Activated T-cell treated with anti-CD3 and anti-CD28 coated beads for 48 hours (primary cell): Measurements from ENCODE around the gene RAB40B.

Source experiments
- DNase-seq: peaks from one replicate; pipeline ENCODE4 v3.0.0-alpha.2; 2020; ENCODE audit warnings: low read depth

RAB40B gene

DNA sequence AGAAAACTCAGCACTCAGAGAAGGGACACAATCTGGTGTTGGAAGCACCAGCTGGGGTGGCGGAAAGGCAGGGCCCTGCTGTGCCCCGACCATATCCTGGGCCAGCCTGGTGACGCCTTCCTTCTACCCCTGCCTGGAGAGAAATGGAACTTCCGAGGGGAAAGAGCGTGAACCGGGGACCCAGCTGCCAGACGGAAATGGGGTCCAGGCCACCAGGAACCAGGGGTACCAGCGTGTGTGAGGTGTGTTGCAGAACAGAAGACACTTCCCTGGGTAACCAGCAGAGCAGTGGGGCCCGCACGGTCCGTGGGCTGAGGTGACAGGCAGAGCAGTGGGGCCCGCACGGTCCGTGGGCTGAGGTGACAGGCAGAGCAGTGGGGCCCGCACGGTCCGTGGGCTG lies 6.8 kb downstream of the RAB40B start:
- DNase-seq, result no peak

DNA sequence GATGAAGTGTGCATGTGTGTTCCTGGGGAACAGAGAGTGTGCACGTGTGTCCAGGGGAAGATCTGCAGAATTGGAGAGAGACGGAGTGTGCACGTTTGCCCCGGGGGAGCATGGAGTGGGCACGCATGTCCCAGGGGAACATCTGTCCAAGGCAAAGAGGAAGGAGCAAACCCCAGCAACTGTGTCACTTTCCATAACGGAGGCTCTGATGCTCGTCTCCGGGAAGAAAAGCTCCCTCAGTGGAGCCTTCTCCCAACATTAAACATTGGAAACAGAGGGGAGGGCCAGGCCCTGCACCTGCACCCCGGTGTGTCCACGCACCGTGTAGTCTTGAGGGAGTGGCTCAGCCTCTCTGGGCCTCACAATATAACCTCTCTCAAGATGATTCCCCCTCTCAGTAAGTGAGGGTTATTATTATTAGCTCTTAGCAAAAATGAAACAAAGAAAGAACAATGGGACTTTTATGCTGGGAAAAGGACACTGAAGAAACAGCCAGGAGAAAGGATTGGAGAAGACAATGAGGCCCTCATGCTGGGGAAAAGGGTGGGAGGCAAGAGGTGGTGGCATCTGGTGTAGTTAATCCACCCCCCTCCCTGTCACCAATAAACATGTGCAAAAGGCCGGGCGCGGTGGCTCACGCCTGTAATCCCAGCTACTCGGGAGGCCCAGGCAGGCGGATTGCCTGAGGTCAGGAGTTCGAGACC lies 7.6 kb downstream of the RAB40B start:
- DNase-seq, result no peak

DNA sequence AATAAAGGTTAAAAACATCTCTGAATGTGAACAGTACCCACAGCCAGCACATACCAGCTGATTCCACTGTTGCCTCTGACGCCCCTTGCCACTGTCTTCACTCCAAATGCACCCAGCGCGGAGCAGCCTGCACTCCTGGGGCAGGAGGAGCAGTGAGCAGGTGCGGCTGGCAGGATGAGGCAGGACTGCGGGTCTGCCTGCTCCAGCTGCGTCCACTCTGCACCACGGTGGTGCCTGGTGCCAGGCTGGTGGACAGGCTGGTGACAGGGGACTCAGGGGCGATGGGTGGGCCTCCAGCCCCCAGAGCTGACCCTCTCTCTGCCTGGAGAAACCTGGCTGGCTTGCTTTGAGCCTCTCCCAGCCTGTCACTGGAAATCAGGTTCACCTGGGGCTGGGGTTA lies 9.4 kb downstream of the RAB40B start:
- no peak for DNase-seq

DNA sequence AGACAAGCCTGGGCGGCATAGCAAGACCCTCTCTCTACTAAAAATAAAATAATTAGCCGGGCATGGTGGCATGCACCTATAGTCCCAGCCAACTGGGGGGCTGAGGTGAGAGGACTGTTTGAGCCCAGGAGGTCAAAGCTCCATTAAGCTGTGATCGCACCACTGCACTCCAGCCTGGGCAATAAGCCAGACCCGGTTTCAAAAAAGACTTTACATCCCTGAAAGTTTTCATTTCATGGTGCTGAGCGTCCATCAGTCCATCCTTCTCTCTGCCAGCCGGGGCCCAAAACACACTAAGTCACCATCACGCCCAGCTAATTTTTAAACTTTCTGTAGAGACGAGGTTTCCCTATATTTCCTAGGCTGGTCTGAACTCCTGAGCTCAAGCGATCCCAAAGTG lies 10.6 kb downstream of the RAB40B start:
- no peak for DNase-seq

DNA sequence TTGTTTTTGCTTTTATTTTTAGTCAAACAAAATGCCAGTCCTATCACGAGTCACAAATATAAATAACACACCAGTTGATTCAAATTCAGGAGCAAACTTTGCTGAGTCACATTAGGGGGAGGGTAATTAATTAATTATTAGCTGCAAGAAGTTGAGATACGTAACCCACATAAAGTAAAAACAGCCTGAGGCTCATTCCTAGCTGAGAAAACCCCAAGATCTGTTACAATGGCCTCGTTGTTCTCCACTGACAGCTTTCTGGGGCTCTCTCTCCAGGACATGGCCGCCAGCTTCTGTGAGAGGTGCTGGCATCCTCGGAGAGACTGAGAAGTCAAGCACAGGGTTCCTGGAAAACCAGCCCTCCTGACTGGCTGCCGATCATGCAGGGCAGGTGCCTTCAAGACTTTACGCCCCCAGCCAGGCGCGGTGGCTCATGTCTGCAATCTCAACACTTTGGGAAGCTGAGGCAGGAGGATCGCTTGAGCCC lies 11.1 kb downstream of the RAB40B start:
- no peak for DNase-seq

DNA sequence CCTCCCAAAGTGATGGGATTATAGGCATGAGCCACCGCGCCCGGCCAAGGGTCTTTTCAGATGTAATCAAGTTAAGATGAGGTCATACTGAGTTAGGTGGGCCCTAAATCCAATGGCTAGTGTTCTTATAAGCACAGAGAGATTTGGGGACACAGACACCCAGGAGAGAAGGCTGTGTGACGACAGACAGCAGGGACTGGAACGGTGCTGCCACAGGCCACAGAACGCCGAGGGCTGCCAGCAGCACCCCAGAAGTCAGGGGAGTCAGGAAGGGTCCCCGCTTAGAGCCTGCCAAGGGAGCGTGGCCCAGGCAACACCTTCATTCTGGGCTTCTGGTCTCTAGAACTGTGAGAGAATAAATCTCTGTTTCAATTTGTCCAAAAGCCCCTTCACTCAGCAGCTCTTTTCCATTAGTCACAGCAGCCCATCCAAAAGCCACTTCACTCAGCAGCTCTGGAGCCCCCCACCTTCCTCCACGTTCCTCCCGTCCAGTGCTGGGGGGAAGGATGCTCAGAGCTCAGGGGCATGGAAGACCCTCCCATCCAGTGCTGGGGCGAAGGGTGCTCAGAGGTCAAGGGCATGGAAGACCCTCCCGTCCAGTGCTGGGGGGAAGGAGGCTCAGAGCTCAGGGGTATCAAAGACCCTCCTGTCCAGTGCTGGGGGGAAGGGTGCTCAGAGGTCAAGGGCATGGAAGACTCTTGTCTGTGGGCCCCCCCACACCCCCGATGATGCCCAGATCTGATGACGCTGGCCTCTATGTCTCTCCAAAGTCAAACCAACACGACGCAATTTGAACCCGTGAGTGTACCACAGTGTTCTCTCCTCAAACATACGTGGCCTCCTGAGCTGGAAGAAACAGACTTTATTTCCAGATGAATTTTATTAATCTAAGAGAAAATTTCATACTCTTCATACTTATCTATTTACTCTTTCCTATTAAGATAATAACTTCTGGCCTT lies 11.9 kb downstream of the RAB40B start:
- DNase-seq, result no peak

DNA sequence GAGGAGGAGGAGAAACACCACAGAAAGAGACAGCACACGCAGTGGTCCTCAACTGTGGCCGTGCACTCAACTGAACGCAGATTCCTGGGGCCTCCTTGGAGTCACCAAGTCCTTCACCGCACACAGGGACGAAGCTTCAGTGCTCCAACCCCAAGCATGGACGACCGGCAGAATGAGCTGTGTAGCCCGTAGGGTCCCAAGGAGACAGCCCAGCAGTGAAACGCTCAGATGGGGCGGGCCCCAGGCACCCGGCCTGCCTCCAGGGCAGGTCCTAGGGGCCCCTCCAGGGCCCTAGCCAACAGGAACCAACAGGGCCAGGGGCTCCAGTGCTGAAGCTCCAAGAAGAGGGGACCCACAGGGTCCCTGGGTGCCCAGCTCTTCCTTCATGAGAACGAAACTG lies 13.2 kb downstream of the RAB40B start:
- DNase-seq, result no peak

DNA sequence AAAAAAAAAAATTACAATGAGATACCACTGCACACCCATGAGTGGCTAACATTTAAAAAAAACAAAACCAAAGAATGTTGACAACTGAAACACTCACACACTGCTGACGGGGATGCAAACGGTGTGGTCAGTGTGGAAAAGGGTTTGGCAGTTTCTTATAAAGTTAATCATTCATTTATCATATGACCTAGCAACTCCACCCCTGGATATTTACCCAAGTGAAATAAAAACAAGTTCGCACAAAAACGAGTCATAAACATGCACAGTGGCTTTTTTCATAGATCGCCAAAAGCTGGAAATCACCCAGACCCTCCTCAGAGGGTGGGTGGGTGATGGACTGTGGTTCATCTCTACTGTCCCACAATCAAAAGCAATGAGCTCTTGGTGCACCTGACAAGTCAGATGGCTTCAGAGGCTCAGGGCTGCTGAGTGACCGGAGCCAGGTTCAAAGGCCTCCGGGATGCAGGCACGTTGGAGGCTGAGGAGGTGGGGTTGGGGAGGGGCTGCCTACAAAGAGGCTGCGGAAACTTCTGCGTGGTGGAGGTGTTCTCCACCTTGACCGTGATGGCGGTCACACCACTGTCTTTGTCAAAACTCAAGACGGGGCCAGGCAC lies 14.2 kb downstream of the RAB40B start:
- no peak for DNase-seq

DNA sequence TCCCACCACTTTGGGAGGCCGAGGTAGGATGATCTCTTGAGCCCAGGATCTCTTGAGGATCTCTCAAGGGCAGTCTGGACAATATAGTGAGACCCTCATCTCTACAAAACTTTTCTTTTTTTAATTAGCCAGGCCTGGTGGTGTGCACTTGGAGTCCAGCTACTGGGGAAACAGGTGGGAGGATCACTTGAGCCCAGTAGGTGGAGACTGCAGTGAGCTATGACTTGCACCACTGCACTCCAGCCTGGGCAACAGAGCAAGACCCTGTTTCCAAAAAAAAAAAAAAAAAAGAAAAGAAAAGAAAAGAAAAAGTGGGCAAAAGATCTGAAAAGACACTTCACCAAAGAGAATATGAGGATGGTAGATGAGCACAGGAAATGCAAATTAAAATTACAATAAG lies 15.0 kb downstream of the RAB40B start:
- no peak for DNase-seq

DNA sequence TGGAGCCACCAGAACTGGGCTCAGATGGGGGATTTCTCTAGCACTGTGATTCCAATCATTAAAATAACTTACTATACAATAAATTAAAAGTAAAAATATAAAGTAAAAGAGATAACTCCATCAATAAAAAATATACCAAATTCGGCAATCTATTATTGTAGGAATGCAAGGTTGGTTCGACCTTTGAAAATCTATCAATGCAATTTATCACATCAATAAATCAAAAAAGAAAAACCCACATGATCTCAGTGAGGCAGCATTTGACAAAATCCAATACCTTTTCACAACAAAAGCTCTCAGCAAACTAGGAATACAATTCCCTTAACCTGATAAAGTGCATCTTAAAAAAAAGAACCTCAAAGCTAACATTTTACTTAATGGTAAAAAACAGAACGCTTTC lies 17.0 kb downstream of the RAB40B start:
- DNase-seq, result no peak

DNA sequence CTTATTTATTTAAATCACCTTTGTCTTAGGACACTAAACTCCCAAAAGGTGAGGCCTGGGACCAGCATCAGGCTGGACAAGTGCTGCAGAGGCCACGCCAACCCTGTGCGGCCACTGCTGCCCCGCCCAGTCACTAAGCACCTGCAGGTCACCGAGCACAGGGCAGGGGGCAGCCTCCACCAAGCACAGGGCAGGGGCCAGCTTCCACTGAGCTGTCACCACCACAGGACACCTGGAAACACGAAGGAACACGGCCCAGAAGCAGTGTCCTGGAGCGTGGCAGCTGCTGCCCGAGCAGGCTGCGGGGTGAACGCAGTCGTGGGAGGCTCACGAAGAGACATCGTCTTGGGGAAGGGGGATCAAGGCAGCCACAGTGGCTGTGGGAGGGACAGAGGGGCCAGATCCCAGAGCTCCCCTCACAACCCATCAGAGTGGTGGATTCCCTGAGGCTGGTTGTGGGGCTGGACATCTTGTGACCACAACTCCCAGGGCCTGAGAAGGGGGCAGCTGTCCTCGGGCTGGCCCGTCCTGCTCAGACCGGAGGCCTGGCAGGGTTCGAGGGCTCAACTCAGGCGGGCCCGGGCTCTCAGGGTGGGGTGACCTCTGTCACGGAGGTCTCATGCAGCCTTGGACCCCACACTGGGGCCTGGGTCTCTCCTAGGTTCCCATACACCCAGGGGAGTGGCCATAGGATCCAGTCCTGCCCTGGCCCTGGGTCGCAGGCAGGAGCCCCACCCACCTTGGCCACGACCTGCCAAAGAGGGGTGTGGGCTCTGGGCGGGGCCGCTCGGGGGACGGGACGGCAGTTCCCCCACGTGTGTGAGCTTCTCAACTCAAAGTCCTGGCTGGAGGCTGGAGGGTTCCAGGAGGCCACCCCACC lies 18.7 kb downstream of the RAB40B start:
- no peak for DNase-seq

DNA sequence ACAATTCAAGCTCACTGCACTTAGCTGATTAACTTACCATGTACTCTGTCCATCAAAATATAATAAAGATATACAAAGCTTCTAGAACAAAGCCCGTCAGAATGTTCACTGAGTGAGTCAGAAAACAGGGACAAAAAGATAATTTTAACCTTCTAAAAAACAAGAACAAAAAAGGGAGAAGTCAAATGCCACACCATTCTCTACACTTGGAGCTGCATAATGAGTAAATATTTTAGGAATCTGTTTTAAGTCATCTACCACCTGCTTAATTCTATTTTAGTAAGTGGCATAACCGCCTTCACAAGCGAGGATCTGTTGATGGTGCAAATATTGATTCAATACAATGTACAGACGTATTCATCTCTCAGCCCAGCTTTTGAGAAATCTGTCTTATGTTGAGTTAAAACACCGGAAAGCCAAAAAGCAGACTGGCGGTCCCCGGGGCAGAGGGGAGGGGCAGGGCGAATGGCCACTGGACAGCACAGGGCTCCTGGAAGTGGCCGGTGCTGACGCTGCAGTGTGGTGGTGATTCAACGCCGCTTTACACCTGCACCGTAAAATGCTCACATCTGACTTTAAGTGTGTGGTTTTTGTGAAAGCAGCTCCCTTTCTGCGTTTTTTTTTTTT lies 20.1 kb downstream of the RAB40B start:
- no peak for DNase-seq

DNA sequence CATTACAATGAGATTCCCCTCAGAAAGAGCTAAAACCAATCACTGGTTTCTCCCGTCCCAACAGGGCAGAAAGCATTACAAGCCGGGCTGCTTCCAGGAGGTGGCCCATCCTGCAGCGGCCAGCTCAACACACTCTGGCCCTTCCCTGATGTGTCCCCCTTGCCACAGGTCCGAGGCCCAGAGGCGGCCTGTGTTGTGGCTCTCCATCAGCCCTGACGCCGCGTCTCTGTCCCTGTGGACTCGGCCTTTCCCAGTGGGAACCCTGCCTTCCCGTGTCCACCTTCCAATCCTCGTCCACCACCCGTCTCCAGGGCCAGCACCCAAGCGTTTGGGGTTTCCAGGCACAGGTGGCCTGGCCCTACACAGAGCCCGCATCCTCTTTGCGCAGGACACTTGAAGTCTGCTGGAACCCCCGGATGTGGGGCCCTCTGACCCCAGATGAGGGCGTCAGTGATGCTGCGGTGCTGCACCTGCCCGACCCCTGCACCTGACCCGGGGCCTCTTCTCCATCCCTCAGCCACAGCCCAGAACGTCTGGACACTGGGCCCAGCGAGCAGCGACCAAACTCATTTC lies 21.1 kb downstream of the RAB40B start:
- DNase-seq, result no peak

DNA sequence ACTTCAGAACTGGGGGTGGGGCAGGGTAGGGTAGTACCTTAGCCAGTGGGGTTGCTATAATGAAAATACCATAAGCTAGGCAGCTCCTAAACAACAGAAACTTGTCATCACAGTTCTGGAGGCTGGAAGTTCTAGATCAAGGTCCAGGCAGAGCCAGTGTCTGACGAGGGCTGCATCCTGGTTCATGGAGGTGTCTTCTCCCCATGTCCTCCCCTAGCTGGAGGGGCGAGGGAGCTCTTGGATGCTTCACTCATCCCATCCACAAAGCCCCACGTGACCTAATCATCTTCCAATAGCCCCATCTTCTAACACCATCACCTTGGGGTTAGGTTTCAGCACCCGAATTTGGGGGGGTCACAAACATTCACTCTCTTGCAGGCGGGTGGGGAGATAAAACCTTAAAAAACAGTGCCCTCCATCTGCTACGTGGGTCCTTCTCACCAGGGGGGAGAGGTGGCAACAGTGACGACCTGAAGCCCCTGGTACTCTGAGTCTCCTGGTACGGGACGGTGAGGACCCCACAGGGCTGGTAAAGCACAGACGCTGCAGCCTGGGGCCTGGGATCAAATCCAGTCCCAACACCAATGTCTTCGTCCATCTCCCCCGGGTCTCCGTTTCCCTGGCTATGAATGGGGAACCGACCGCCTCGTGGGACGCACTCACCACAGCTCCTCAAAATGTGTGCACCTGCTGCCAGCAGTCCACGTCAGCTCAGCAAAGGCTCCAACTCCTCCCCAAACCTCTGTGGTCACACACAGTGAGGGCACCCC lies 22.8 kb downstream of the RAB40B start:
- no peak for DNase-seq

DNA sequence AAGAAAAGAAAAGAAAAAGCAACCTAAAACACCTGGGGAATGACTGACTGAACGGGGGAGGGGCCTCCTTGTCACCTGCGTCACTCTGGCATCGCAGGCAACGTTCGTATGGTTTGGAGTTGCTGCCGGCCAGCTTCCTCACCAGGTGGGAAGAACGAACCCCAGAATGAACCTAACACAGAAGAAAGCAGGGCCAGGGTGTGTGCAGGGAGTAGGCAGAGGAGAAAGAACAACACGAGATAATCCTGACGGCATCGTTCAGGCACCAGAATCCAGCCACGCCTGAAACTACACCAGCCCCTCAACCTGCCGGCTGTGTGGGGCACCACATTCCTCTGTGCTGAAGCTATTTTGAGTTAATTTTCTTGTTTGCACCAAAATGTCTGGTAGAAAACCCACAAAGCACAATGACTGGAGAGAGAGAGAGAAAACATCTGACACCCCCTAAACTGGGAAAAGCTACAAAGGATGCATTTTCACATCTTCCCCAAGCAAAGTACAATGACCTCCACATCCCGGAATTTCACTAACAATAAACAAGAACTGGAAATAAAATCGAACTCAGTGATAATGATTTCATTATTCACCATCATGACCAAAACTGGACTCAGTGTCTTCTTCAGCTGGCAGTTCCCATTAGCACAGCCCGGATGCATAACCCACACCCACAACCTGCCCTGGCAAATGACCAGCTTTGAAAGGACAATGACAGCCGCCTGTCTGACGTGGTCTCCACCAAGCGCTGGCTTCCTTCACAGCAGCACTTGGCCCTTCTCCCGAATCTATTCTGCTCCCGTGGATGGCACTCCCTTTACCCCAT lies 23.6 kb downstream of the RAB40B start:
- no peak for DNase-seq

DNA sequence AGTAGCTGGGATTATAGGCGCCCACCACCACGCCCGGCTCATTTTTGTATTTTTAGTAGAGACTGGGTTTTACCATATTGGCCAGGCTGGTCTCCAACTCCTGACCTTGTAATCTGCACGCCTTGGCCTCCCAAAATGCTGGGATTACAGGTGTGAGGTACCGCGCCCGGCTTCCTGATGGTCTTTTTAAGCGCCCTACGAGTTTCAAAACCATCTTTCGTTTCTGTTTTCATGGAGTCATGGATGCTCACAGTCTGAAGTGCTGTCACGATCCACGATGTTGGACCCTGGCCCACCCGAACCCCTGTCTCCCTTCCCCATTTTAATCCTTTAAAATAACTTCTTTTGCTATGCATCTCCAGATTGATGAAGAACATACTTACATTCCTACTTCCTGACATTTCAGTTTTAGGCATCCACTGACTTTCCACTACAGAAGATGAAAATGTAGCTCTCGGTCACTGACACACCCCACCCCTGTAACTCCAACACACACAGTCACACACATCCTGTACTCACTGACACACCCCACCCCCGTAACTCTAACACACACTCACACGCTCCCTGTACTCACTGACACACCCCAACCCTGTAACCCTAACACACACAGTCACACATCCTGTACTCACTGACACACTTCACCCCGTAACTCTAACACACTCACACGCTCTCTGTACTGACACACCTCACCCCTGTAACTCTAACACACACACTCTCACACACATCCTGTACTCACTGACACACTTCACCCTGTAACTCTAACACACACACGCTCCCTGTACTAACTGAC lies 27.6 kb downstream of the RAB40B start:
- no peak for DNase-seq

DNA sequence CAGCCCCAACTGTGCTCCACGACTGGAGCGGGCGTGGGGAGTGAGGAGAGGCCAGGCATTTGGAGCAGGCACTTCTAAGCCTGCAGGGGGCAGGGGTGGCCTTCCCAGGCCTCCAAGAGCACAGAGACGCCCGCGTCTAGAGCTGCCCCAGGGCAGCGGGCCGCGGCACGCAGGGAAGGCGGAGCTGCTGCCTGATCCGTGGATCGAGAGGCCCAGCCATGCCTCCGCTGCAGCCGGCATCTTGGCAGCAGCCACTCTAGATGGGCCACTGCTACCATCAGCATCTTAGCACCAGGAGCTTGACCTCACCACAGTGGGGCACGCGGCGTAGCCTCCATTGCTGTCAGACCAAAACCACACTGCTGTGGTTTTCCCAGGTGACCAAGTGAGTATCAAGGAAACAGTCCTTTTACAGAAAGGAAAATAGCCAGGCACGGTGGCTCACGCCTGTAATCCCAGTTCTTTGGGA lies 29.8 kb downstream of the RAB40B start:
- DNase-seq, result peak; percentile 53

DNA sequence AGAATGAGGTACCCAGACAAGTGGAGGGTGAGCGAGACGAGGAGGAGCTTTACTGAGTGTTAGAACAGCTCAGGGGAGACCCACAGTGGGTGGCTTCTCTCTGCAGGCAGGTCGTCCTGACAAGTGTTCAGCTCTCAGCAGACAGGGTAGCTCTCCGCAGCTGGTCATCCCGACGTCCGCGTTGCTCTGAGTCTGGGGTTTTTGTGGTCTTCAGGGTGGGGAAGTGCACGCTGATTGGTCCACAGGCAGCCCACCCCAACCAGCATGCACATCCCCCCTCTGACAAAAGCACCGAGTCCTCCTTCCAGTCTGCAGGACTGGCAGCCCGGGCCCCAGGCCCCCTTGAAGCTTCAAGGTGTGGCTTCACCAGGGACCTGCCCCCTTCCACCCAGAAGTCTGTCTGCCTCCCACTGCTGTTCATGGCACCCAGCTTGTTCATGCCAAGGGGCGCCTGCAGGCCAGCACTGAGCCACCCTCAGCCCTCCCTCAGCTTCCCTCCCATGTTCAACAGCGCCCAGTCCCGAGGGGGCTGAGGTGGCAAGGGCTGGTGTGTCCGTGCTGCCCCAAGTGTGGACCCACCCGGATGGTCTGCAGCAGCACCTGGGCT lies 30.4 kb downstream of the RAB40B start:
- DNase-seq, result no peak
